ENCODE data around the gene SNORC. TPM values are rescaled to one million over a fixed set of nuclear protein-coding genes. Genes with fewer than 3 reads are reported as not detected.
A peak's percentile ranks its signal among the peaks of the same experiment; 100 is the strongest.

The SNORC gene
- total and polyA plus RNA-seq, 2 of the 13 experiments (the other 11 are each of a cell fraction or from before 2014, with no cell fraction given) = 59.1 to 86.1 TPM

DNA sequence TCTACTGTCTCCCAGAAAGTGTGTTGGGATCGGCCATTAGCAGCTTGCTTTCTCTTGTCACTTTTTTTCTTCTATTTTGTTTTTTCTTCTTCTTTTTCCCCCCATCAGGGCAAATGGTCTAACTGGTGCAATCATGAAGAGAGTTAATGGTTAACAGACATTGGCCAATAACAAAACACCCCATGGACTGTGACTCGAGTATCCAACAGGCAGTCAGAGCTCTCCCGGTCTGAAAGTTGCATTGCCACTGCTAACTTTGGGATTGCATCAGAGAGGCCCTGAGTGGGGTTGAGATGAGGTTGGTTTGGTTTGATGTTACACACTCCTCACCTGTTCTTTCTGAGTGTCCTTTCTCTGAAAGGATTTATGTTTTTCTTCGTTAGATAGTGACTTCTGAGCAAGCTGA, 12.9 kb upstream of the SNORC start:
- peak overlapping the region in 1 of 3 experiments; percentile 41; a peak in 1 of 6 replicates for H3K4me3 ChIP-seq (replicated peaks in 1 of 3; ENCODE audit: insufficient read depth in 1 of 3, low read depth in 2 of 3, low read length in 3 of 3)
- BruUV-seq (replicated peaks) = no TSS peak
- peaks cover 3% of the 10 kb centered on the region for H3K79me2 ChIP-seq (ENCODE audit: insufficient read depth, low read length)
- under 1% methylated on average over 4 of the region's 4 CpGs for WGBS (ENCODE audit: low lambda C conversion rate)
- H3K4me1 ChIP-seq (ENCODE audit: insufficient read depth, low read length) = peaks cover 89% of the 10 kb centered on the region
- CTCF ChIA-PET (ENCODE audit: low intra/inter-chr PET ratio, low total read pairs) = no interaction called here
- no peaks in the 10 kb centered on the region for H3K27me3 ChIP-seq (ENCODE audit: control insufficient read depth in 1 of 2, insufficient read depth in 2 of 2, low read length in 2 of 2)
- DNase-seq (ENCODE audit: low spot score) = peak; percentile 98
- POLR2A ChIA-PET = interaction anchor here (0.7 to 11.3 kb wide), 16 partner anchors 11 to 394 kb away, joined by 3 to 297 read pairs (median 6); partner anchors contain the start of genes ATG16L1, EIF4E2, INPP5D and NGEF
- H3K36me3 ChIP-seq (replicated peaks in 1 of 2; ENCODE audit: control insufficient read depth in 1 of 2, insufficient read depth in 2 of 2, low read length in 2 of 2) = peaks cover 8 to 22% of the 10 kb centered on the region in 2 experiments; a peak in 2 of 5 replicates
- intact Hi-C loops (cut with micrococcal nuclease; ENCODE audit: unreplicated experiment) = loop anchor here (1.0 to 2.0 kb wide), 3 partner anchors 15 to 396 kb away; partner anchors contain the start of gene INPP5D
- H3K27ac ChIP-seq (ENCODE audit: extremely low read length, insufficient read depth, low read length) = peak overlapping the region; percentile 94
- ATAC-seq = peak; percentile 92
- H2AFZ ChIP-seq (ENCODE audit: low read length) = no peak overlapping the region
- in situ Hi-C loops (cut with HindIII; ENCODE audit: extremely low pct_ligation_motif_present, low pct_unique_long_range_greater_than_20kb) = loop anchor here (5.0 to 10.0 kb wide), 2 partner anchors 168 to 395 kb away; partner anchors contain the start of gene ATG16L1
- peak overlapping the region; percentile 73 for H3K4me2 ChIP-seq (ENCODE audit: low read depth, low read length)
- no peaks in the 10 kb centered on the region for H4K20me1 ChIP-seq (ENCODE audit: insufficient read depth, low read length)
- peak overlapping the region; percentile 50 for H3K9ac ChIP-seq (ENCODE audit: insufficient read depth, low read depth, low read length)
- FAIRE-seq = peak; percentile 90
- no peaks in the 10 kb centered on the region for H3K9me3 ChIP-seq (ENCODE audit: low read length)
- TF ChIP-seq RXRB (CRISPR knock-in tag; IDR thresholded peaks at IDR 0.05; ENCODE audit: borderline replicate concordance) (peak; percentile 90), ZNF484 (CRISPR knock-in tag; IDR thresholded peaks at IDR 0.05; ENCODE audit: borderline replicate concordance, low read depth) (no peak), SAFB2 (CRISPR knock-in tag; IDR thresholded peaks at IDR 0.05; ENCODE audit: borderline replicate concordance, low read depth) (no peak), ZNF160 (CRISPR knock-in tag; IDR thresholded peaks at IDR 0.05) (peak; percentile 96; the same call in 1 of the 2 replicates), NONO (IDR thresholded peaks at IDR 0.05) (no peak), NONO (CRISPR knock-in tag; conservative IDR thresholded peaks at IDR 0.05) (peak; percentile 62), HOXA7 (CRISPR knock-in tag; IDR thresholded peaks at IDR 0.05) (no peak), ZNF496 (CRISPR knock-in tag; IDR thresholded peaks at IDR 0.05; ENCODE audit: insufficient replicate concordance) (no peak)
- TF ChIP-seq, protein P1, sequence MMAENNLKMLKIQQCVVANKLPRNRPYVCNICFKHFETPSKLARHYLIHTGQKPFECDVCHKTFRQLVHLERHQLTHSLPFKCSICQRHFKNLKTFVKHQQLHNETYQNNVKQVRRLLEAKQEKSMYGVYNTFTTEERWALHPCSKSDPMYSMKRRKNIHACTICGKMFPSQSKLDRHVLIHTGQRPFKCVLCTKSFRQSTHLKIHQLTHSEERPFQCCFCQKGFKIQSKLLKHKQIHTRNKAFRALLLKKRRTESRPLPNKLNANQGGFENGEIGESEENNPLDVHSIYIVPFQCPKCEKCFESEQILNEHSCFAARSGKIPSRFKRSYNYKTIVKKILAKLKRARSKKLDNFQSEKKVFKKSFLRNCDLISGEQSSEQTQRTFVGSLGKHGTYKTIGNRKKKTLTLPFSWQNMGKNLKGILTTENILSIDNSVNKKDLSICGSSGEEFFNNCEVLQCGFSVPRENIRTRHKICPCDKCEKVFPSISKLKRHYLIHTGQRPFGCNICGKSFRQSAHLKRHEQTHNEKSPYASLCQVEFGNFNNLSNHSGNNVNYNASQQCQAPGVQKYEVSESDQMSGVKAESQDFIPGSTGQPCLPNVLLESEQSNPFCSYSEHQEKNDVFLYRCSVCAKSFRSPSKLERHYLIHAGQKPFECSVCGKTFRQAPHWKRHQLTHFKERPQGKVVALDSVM (CRISPR knock-in tag; IDR thresholded peaks at IDR 0.05) = peak; percentile 25; the same call in 1 of the 2 replicates
- TF ChIP-seq, protein P2, sequence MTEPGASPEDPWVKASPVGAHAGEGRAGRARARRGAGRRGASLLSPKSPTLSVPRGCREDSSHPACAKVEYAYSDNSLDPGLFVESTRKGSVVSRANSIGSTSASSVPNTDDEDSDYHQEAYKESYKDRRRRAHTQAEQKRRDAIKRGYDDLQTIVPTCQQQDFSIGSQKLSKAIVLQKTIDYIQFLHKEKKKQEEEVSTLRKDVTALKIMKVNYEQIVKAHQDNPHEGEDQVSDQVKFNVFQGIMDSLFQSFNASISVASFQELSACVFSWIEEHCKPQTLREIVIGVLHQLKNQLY (CRISPR knock-in tag; IDR thresholded peaks at IDR 0.05) = peak; percentile 67; the same call in 1 of the 2 replicates
- TF ChIP-seq, protein P3, sequence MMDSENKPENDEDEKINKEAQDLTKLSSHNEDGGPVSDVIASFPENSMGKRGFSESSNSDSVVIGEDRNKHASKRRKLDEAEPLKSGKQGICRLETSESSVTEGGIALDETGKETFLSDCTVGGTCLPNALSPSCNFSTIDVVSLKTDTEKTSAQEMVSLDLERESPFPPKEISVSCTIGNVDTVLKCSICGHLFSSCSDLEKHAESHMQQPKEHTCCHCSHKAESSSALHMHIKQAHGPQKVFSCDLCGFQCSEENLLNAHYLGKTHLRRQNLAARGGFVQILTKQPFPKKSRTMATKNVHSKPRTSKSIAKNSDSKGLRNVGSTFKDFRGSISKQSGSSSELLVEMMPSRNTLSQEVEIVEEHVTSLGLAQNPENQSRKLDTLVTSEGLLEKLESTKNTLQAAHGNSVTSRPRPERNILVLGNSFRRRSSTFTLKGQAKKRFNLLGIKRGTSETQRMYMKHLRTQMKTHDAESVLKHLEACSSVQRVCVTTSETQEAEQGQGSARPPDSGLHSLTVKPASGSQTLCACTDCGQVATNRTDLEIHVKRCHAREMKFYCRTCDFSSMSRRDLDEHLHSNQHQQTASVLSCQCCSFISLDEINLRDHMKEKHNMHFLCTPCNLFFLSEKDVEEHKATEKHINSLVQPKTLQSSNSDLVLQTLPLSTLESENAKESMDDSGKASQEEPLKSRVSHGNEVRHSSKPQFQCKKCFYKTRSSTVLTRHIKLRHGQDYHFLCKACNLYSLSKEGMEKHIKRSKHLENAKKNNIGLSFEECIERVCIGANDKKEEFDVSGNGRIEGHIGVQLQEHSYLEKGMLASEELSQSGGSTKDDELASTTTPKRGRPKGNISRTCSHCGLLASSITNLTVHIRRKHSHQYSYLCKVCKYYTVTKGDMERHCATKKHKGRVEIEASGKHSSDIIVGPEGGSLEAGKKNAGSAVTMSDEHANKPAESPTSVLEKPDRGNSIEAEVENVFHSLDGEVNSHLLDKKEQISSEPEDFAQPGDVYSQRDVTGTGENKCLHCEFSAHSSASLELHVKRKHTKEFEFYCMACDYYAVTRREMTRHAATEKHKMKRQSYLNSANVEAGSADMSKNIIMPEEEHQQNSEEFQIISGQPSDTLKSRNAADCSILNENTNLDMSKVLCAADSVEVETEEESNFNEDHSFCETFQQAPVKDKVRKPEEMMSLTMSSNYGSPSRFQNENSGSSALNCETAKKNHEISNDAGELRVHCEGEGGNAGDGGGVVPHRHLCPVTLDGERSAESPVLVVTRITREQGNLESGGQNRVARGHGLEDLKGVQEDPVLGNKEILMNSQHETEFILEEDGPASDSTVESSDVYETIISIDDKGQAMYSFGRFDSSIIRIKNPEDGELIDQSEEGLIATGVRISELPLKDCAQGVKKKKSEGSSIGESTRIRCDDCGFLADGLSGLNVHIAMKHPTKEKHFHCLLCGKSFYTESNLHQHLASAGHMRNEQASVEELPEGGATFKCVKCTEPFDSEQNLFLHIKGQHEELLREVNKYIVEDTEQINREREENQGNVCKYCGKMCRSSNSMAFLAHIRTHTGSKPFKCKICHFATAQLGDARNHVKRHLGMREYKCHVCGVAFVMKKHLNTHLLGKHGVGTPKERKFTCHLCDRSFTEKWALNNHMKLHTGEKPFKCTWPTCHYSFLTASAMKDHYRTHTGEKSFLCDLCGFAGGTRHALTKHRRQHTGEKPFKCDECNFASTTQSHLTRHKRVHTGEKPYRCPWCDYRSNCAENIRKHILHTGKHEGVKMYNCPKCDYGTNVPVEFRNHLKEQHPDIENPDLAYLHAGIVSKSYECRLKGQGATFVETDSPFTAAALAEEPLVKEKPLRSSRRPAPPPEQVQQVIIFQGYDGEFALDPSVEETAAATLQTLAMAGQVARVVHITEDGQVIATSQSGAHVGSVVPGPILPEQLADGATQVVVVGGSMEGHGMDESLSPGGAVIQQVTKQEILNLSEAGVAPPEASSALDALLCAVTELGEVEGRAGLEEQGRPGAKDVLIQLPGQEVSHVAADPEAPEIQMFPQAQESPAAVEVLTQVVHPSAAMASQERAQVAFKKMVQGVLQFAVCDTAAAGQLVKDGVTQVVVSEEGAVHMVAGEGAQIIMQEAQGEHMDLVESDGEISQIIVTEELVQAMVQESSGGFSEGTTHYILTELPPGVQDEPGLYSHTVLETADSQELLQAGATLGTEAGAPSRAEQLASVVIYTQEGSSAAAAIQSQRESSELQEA (CRISPR knock-in tag; IDR thresholded peaks at IDR 0.05; ENCODE audit: not compliant biosample characterization) = no peak
